Measurements from ENCODE around the gene PPP1R15A. TPM values are rescaled to one million over a fixed set of nuclear protein-coding genes. Genes with fewer than 3 reads are reported as not detected.

Gene PPP1R15A
- polyA plus RNA-seq, 1 donor (not counting 4 experiments of a cell fraction or from before 2014, with no cell fraction given) = 36.6 TPM

GRCh38 chr19:48841571-48841970 lies 30.6 kb upstream of the PPP1R15A start:
- Histone ChIP-seq H2AFZ (ENCODE audit: control insufficient read depth, low read length) (no peak overlapping the region), H3K79me2 (ENCODE audit: control insufficient read depth, insufficient read depth, low read length) (no peaks in the 10 kb centered on the region), H3K4me1 (ENCODE audit: control insufficient read depth, extremely low read depth, insufficient read depth, low read length) (peaks cover 4% of the 10 kb centered on the region), H3K27me3 (ENCODE audit: control insufficient read depth, extremely low read depth, insufficient read depth, low read length) (no peaks in the 10 kb centered on the region), H3K4me3 (ENCODE audit: control insufficient read depth in 2 of 3, extremely low read depth in 1 of 3, insufficient read depth in 2 of 3, low read depth in 1 of 3, low read length in 3 of 3) (no peak overlapping the region), H3K9me3 (ENCODE audit: control insufficient read depth, low read depth, low read length) (no peaks in the 10 kb centered on the region), H4K20me1 (ENCODE audit: control insufficient read depth, extremely low read depth, insufficient read depth, low read length) (no peaks in the 10 kb centered on the region), H3K36me3 (ENCODE audit: control insufficient read depth in 2 of 2, extremely low read depth in 1 of 2, insufficient read depth in 2 of 2, low read length in 2 of 2) (no peaks in the 10 kb centered on the region), H3K9ac (ENCODE audit: control insufficient read depth, extremely low read depth, insufficient read depth, low read length) (no peak overlapping the region), H3K27ac (ENCODE audit: control insufficient read depth, insufficient read depth, low read length) (no peak overlapping the region), H3K9me1 (ENCODE audit: control insufficient read depth, extremely low read depth, insufficient read depth, low read length) (no peaks in the 10 kb centered on the region), H3K4me2 (ENCODE audit: control insufficient read depth, extremely low read depth, insufficient read depth, low read depth, low read length) (no peak overlapping the region)
- DNase-seq (ENCODE audit: low read depth, low spot score) (no peak), FAIRE-seq (no peak)
- no peak for TF ChIP-seq EZH2 (IDR thresholded peaks at IDR 0.05; ENCODE audit: low read length)
- no peak for TF ChIP-seq CTCF (optimal IDR thresholded peaks at IDR 0.05 in 1 of 3, IDR thresholded peaks at IDR 0.05 in 1 of 3, conservative IDR thresholded peaks at IDR 0.05 in 1 of 3; ENCODE audit: extremely low read depth in 1 of 3, insufficient read depth in 2 of 3, low read length in 3 of 3)
- dilution Hi-C loops (cut with MboI; ENCODE audit: extremely low pct_ligation_motif_present, low sequenced_read_pairs) = no loop called here

- no peak overlapping the region for H3K4me2 ChIP-seq (ENCODE audit: control insufficient read depth, extremely low read depth, insufficient read depth, low read depth, low read length)
- TF ChIP-seq EZH2 (IDR thresholded peaks at IDR 0.05; ENCODE audit: low read length) = no peak
- TF ChIP-seq CTCF (optimal IDR thresholded peaks at IDR 0.05 in 1 of 3, IDR thresholded peaks at IDR 0.05 in 1 of 3, conservative IDR thresholded peaks at IDR 0.05 in 1 of 3; ENCODE audit: extremely low read depth in 1 of 3, insufficient read depth in 2 of 3, low read length in 3 of 3) = peak; percentile 65 to 85 (median 80)
- peak; percentile 86 for FAIRE-seq
- no peak overlapping the region for H3K4me3 ChIP-seq (ENCODE audit: control insufficient read depth in 2 of 3, extremely low read depth in 1 of 3, insufficient read depth in 2 of 3, low read depth in 1 of 3, low read length in 3 of 3)
- dilution Hi-C loops (cut with MboI; ENCODE audit: extremely low pct_ligation_motif_present, low sequenced_read_pairs) = no loop called here
- no peak for DNase-seq (ENCODE audit: low read depth, low spot score)
- H3K27ac ChIP-seq (ENCODE audit: control insufficient read depth, insufficient read depth, low read length) = no peak overlapping the region
- H3K9me1 ChIP-seq (ENCODE audit: control insufficient read depth, extremely low read depth, insufficient read depth, low read length) = no peaks in the 10 kb centered on the region
- H3K4me1 ChIP-seq (ENCODE audit: control insufficient read depth, extremely low read depth, insufficient read depth, low read length) = no peaks in the 10 kb centered on the region
- H3K9me3 ChIP-seq (ENCODE audit: control insufficient read depth, low read depth, low read length) = no peaks in the 10 kb centered on the region
- no peaks in the 10 kb centered on the region for H3K79me2 ChIP-seq (ENCODE audit: control insufficient read depth, insufficient read depth, low read length)
- no peak overlapping the region for H2AFZ ChIP-seq (ENCODE audit: control insufficient read depth, low read length)
- H3K27me3 ChIP-seq (ENCODE audit: control insufficient read depth, extremely low read depth, insufficient read depth, low read length) = no peaks in the 10 kb centered on the region
- no peak overlapping the region for H3K9ac ChIP-seq (ENCODE audit: control insufficient read depth, extremely low read depth, insufficient read depth, low read length)
- H4K20me1 ChIP-seq (ENCODE audit: control insufficient read depth, extremely low read depth, insufficient read depth, low read length) = no peaks in the 10 kb centered on the region
- no peaks in the 10 kb centered on the region for H3K36me3 ChIP-seq (ENCODE audit: control insufficient read depth in 2 of 2, extremely low read depth in 1 of 2, insufficient read depth in 2 of 2, low read length in 2 of 2)
Measured at GRCh38 chr19:48842789-48843162, 29.4 kb upstream of the PPP1R15A start.
